ENCODE measurements around the gene PEX26.

DNA sequence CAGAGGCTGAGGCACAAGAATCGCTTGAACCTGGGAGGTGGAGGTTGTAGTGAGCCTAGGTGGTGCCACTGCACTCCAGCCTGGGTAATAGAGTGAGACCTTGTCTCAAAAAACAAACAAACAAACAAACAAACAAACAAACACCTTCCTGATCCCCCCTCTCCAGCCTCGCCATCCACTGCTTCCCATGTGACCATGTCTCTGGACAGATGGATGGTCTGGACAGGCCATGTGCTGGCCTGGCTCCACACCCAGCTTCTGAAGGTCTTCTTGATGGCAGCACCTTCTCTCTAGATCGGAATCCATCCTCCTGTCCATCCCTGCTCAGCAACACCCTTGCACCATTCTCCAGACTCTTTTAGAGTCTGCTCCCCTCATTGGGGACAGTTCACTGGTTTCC is 10.7 kb upstream of the PEX26 start:
- TF ChIP-seq, protein P1, sequence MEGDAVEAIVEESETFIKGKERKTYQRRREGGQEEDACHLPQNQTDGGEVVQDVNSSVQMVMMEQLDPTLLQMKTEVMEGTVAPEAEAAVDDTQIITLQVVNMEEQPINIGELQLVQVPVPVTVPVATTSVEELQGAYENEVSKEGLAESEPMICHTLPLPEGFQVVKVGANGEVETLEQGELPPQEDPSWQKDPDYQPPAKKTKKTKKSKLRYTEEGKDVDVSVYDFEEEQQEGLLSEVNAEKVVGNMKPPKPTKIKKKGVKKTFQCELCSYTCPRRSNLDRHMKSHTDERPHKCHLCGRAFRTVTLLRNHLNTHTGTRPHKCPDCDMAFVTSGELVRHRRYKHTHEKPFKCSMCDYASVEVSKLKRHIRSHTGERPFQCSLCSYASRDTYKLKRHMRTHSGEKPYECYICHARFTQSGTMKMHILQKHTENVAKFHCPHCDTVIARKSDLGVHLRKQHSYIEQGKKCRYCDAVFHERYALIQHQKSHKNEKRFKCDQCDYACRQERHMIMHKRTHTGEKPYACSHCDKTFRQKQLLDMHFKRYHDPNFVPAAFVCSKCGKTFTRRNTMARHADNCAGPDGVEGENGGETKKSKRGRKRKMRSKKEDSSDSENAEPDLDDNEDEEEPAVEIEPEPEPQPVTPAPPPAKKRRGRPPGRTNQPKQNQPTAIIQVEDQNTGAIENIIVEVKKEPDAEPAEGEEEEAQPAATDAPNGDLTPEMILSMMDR (IDR thresholded peaks at IDR 0.05; ENCODE audit: borderline replicate concordance, extremely low read depth, low read length, poor library complexity, severe bottlenecking) = no peak
- TF ChIP-seq EZH2 (IDR thresholded peaks at IDR 0.05; ENCODE audit: borderline replicate concordance, low read depth, low read length, severe bottlenecking) = no peak

Data from DND-41 (cell line).